ENCODE results near the gene PAK1.

Gene PAK1

GRCh38 chr11:77472991-77473800 is 698 bp downstream of the PAK1 start:
- DNase-seq = peak; percentile 56

DNA sequence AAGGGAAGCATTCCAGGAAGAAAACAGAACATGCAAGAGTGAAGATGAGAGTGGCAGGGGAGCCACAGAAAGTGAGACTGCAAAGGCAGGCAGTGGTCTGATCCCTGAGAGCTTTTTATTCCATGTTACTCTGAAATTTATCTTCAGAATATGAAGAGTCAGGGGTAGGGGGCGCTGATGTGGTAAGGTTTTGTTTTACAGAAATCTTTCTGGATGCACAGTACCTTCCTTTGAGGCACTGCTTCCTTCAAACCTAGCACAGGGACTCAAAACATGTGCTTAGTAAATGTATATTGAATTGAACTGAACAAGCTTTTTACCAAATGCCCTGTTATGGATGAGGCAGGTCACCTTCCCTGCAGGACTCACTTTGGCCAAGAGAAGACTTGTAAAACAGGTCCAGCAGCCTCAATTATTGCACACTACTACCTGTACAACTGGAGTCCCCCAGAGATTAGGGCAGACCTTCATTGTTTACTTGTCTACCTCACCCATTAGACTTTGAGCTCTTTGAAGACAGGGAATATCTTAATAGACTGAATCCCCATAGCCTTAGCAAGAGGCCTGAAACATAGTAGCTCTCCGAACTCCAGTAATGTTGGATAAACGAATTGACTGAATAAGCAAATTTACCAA is 2.2 kb downstream of the PAK1 start:
- peak; percentile 4 for DNase-seq

DNA sequence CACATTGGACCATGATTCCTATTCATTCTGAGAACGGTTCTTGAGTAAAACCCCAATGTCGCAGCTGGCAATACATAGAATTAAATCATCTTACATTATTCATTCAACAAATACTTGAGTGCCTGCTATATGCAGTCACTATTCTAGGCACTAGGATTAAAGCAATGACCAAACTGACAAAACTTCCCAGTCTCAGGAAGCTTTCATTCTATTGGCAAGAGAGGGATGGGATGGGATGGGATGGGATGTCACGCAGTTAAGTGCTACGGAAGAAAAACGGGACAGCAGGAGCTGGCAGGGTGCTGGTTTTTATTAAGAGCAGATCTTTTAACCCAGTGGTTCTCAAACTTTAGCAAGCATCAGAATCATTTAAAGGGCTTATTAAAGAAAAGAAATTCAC is 2.9 kb downstream of the PAK1 start:
- no peak for DNase-seq

- DNase-seq = no peak
Measured at GRCh38 chr11:77470504-77470903, 3.4 kb downstream of the PAK1 start.

GRCh38 chr11:77468527-77468926 is 5.4 kb downstream of the PAK1 start:
- DNase-seq = no peak

DNA sequence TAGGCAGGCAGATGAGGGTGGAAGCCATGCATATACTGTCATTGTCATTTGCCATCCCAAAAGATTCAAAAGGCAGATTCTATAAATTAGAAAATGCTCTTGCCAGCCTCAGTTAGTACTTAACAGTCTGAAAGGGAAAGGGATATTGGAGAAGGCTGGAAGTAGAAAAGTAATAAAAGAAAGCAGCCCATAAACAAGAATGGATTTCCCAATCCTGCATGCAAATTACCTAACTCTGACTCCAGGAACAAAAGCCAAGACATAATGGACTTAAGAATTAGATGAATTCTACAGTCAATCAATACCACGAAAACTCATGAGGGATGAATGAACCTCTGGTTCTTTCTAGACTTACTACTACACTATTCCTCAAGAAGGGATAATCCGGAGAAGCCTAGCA is 5.9 kb downstream of the PAK1 start:
- no peak for DNase-seq

GRCh38 chr11:77467233-77467632 is 6.7 kb downstream of the PAK1 start:
- DNase-seq = no peak

DNA sequence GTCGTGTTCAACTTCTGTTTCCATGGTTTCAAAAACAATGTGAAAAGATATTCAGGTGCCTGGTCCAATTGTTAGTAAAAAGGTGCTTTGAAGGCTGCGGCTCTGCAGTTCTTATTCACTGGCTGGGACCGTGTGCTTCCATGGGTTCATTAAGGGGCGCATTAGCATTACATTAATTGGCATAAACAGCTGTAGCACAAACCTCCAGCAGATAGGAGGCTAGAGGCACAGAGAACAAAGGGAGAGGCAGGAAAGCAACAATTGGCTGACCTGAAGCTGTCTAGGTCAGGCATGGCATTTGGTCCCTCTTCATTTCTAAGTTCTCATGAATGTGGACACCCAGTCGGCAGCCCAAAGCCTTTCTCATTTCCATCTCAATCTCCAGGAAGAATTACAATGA is 16.6 kb downstream of the PAK1 start:
- DNase-seq = no peak

DNA sequence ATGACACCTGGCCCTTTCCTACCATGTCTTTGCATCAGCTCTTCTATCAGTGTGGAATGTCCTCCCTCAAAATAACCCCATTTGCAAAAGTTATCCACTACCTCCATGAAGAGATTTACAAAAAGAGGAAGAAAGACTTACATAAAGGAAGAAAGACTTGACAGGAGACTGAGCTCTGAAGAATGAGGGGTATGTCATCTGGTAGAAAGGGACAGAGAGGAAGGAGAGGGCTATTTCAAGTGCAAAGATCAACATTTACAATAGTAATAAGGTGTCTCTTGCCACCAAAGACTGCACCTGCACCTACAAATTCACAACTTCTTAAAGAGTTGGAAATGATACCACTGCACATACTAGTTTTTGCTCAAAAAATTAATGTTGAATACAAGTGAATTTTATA is 18.2 kb downstream of the PAK1 start:
- no peak for DNase-seq

- DNase-seq = no peak
Measured at GRCh38 chr11:77454867-77455655, 18.8 kb downstream of the PAK1 start.

DNA sequence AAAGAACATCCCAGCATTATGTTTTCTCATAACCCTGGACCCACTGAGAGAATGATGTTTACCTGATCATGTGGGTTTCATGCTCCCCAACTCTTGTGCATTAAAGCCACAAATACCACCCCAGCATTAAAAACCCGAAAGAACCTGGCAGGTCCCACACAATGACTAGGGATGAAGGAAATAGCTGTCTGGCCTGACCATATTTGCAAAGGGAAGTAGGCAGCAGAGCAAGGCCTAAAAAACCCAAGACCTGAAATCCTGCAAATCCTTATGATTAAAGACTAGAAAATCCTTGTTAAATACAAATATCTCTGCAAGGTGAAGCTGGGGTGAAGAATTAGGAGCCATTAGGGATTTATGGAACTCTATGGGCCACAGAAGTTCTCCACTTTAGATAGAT is 23.7 kb downstream of the PAK1 start:
- no peak for DNase-seq

DNA sequence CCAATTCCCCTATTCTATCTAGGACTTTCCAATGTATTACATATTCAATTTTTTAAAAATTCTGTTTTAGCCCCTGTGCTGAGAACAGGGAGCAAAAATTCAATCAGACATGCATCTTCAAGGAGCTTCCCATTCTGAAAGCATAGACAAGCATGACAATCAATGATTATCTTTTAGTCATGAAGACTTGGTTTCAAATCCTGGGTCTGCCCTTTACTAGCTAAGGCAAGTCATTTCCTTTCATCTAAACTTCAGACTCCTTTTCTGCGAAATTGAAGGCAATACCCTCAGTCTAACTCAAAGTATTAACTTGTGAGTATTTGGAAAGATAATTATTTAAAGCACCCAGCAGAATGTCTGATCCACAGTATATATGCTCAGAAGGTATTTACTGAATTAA is 24.1 kb downstream of the PAK1 start:
- DNase-seq = no peak

GRCh38 chr11:77449060-77449521 is 24.8 kb downstream of the PAK1 start:
- no peak for DNase-seq

GRCh38 chr11:77448269-77448668 is 25.6 kb downstream of the PAK1 start:
- DNase-seq = no peak

- DNase-seq = no peak
Measured at GRCh38 chr11:77446911-77447629, 26.8 kb downstream of the PAK1 start.

DNA sequence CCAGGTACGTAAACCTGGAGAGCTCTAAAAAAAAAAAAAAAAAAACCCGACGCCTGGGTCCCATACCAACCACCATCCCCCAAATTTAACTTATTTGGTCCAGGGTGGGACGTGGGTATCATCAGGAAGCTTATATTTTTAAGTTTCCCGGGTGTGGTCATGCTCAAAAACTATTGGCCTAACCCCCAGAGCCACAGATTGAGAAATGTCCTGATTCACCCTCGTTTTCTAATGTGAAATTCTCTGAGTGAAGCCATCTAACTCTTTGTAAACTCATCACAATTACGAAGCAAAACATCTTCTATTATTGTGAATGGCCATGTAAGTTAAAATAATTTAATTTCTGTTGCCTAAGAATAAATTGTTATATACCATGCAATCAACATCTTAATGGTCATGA is 29.6 kb downstream of the PAK1 start:
- DNase-seq = no peak

GRCh38 chr11:77442394-77443053 is 31.4 kb downstream of the PAK1 start:
- no peak for DNase-seq

DNA sequence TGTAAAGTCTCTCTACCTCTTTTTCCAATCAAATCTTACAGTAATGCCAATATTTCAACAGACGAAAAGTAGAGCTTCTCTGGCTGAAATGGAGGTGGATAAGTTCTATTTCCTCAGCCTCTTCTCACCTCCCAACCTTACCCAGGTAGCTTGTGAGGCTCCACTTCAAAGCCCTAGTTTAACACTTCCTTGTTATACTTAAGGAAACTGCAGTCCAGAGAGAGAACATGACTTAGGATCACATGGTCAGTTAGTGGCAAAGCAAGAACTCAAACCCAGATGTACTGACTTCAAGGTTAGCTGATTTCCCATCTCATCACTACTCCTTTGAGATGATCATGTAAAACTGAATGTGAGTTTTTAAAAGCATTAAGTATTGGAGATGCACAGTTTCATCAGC is 32.5 kb downstream of the PAK1 start:
- DNase-seq = no peak

GRCh38 chr11:77440678-77441077 is 33.2 kb downstream of the PAK1 start:
- no peak for DNase-seq

DNA sequence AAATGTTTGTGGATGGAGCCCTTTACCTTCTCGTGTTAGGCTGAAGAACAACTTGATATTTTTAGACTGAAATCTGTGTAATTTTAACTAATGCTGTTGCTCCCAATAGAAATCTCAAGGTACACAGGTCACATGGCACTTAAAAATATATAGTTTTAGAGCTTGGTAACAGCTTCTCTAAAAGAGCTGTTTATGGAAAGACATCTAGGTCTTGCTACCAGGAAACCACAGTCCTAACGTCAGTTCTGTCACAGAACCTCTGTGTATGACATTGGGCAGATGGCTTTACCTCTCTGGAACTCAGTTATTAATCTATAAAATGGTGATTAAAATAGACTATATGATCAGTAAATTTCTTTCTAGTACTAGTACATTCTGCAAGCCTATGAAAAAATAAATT is 35.4 kb downstream of the PAK1 start:
- no peak for DNase-seq

DNA sequence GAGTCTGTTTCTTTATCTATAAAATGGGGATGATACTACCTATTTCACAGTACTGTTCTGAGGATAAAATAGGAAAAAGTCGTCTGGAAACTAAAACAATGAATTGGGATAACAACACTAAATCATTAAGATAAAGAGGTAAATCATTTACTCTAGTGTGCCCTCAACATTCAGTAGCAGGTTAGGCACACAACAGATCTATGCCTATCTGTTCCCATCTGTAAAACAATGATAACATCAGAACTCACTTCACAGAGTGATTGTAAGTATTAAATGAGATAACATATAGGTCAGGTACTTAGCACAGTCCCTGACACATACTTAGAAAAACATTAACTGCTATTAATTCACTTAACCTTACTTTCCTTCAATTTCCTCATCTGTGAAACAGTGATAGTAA is 36.9 kb downstream of the PAK1 start:
- no peak for DNase-seq

DNA sequence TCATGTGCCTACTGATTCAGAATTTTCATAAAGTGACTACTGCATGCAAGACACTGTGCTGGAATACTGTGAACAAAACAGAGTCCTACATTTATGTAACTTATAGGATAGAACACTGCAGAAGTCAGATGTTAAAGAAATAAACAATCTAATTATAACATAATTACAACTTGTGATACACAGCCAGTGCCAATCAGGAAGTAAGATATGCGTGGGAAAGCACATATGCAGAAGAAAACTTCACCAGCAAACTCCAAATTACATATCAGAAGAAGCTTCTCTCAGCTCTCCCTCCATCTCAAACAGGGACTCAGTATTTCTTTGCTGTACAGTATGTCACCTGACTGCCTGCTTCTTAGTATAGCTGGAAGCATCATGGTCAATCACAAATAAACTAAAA is 37.4 kb downstream of the PAK1 start:
- no peak for DNase-seq

DNA sequence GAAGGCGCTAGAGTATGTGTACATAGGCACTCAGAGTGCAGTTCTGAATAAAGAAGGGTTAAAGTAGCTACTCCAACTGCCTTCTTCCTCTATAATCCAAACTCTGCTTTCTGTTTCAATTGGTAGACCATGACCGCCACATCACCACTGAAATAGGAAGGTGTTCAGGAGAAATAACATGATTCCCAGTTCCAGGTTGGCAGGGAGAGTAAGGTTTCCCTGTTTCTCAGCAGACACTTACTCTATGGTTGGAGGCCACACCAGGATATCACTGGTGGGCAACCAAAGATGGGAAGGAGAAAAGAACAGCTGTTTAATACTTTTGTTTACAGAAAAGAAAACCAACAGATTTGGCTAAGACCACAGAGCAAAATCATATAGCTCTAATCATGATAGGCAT is 37.9 kb downstream of the PAK1 start:
- DNase-seq = no peak
